Measurements from ENCODE around the gene FOXD4L4.
"Not testable (repeated sequence)": the region's sequence is repeated elsewhere in the genome, so short reads cannot be mapped to it uniquely, and the experiment has no call there.

The FOXD4L4 gene

GRCh38 chr9:65737096-65737564 lies at the start of gene FOXD4L4:
Gene FOXD4L4, plus strand, starts transcription at chr9:65737146. Its CDS starts 0 bp downstream, at chr9:65737146.
- DNase-seq (ENCODE audit: low spot score) = not testable (repeated sequence)

- not testable (repeated sequence) for DNase-seq (ENCODE audit: low spot score)
Observed at GRCh38 chr9:65703550-65703949, 33.4 kb upstream of the FOXD4L4 start.

GRCh38 chr9:65714445-65714844 lies 22.5 kb upstream of the FOXD4L4 start:
- not testable (repeated sequence) for DNase-seq (ENCODE audit: low spot score)

GRCh38 chr9:65738133-65738532 lies 1.2 kb downstream of the FOXD4L4 start:
- DNase-seq (ENCODE audit: low spot score) = not testable (repeated sequence)
